Smooth muscle cell (in vitro differentiated cells): ENCODE results near the gene AQP10. TPM values are rescaled to one million over a fixed set of nuclear protein-coding genes. Genes with fewer than 3 reads are reported as not detected.
"Not testable (repeated sequence)": the region's sequence is repeated elsewhere in the genome, so short reads cannot be mapped to it uniquely, and the experiment has no call there.

Experiments
- DNase-seq: peaks from one replicate; lab custom pipeline; 2025; ENCODE audit not compliant: unreplicated experiment; lab: John Stamatoyannopoulos, UW
- H2AFZ ChIP-seq: fragments of 200-600 bp; sonication (generic); 2 replicates; pipeline ENCODE4 v1.6.0; 2016; ENCODE audit warnings: antibody characterized with exemption, low read depth, mild to moderate bottlenecking
- H3F3A ChIP-seq: fragments of 200-600 bp; sonication (generic); 2 replicates; pipeline ENCODE4 v1.6.0; 2017; ENCODE audit warnings: antibody characterized with exemption, low read depth
- H3K27ac ChIP-seq: fragments of 200-600 bp; sonication (generic); 2 replicates; pipeline ENCODE4 v1.5.1; 2016; ENCODE audit warnings: low read depth, mild to moderate bottlenecking
- H3K27me3 ChIP-seq: fragments of 200-600 bp; sonication (generic); 2 replicates; pipeline ENCODE4 v1.6.1; 2016; ENCODE audit warnings: low read depth, mild to moderate bottlenecking
- H3K36me3 ChIP-seq: fragments of 200-600 bp; sonication (generic); 2 replicates; pipeline ENCODE4 v1.5.1; 2016; ENCODE audit warnings: low read depth
- H3K4me1 ChIP-seq: fragments of 200-600 bp; sonication (generic); 2 replicates; pipeline ENCODE4 v1.5.1; 2016; ENCODE audit warnings: low read depth
- H3K4me2 ChIP-seq: fragments of 200-600 bp; sonication (generic); 2 replicates; pipeline ENCODE4 v1.6.0; 2016; ENCODE audit warnings: mild to moderate bottlenecking
- H3K4me3 ChIP-seq: fragments of 200-600 bp; sonication (generic); 2 replicates; pipeline ENCODE4 v1.5.1; 2016; ENCODE audit warnings: mild to moderate bottlenecking
- H3K79me2 ChIP-seq: fragments of 200-600 bp; sonication (generic); 2 replicates; pipeline ENCODE4 v1.6.0; 2016; ENCODE audit warnings: low read depth, mild to moderate bottlenecking
- H3K9ac ChIP-seq: fragments of 200-600 bp; sonication (generic); 2 replicates; pipeline ENCODE4 v1.6.0; 2016; ENCODE audit warnings: low read depth
- H3K9me3 ChIP-seq: fragments of 200-600 bp; sonication (generic); replicated peaks from 2 replicates; pipeline ENCODE4 v1.5.1; 2016; ENCODE audit warnings: low read depth
- H4K20me1 ChIP-seq: fragments of 200-600 bp; sonication (generic); 2 replicates; pipeline ENCODE4 v1.6.0; 2016; ENCODE audit warnings: low read depth
- WGBS: methylation state at CpG from one replicate; pipeline ENCODE4 v1.1.7; 2016; ENCODE audit warnings: low lambda C conversion rate; 5-methylcytosine and 5-hydroxymethylcytosine counted together
- polyA plus RNA-seq: library from polyadenylated mRNA; unstranded; fragments of >200 nt; fragmentation: Nextera tagmentation; extraction: Ambion mirVana; gene quantifications from 2 replicates; pipeline ENCODE4 v1.2.1, GENCODE V29; 2016
- total RNA-seq: library from RNA; depleted of rRNA; stranded (reverse); fragments of >200 nt; gene quantifications from 2 replicates; pipeline ENCODE4 v1.2.3, GENCODE V29; 2014
- TF ChIP-seq, protein P1 (sequence below): fragments of 200-600 bp; sonication (generic); IDR thresholded peaks from 2 replicates; pipeline ENCODE4 v1.5.1; 2017; ENCODE audit warnings: borderline replicate concordance, mild to moderate bottlenecking, antibody characterized with exemption; ENCODE audit not compliant: insufficient read depth, poor library complexity, severe bottlenecking

AQP10 gene
- total and polyA plus RNA-seq, 2 experiments from 2014 or later = 0.14 TPM; not detected in 1

DNA sequence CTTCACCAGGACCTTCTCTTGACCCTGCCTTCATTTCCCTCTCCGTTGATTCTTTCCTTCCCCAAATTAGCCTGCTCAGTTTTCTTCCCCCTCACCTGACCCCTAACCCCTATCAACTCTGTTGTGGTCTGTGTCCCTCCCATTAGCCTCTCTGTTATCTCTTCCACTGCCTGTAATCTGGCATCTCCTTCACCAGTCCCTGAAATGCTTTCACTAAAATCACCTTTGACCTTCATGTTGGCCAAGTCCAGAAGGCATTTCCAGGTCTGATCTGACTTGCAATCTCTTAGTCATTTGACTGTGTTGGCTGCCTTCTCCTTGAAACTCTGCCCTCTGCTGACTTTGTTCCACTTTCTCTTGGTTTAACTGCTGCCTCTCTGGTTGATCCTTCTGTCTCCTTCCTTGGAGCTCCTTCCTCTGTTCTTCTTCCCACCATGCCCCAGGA is 32.6 kb downstream of the AQP10 start:
- Histone ChIP-seq H3K79me2 (no peaks in the 10 kb centered on the region), H3K27me3 (no peaks in the 10 kb centered on the region), H3K4me1 (peaks cover 12% of the 10 kb centered on the region), H3K4me2 (peak overlapping the region; percentile 89), H3F3A (peaks cover 21% of the 10 kb centered on the region), H3K9me3 (no peaks in the 10 kb centered on the region), H3K4me3 (peak overlapping the region; percentile 58), H3K9ac (no peak overlapping the region), H3K27ac (no peak overlapping the region), H2AFZ (no peak overlapping the region), H3K36me3 (no peaks in the 10 kb centered on the region), H4K20me1 (no peaks in the 10 kb centered on the region)
- DNase-seq = no peak
- TF ChIP-seq, protein P1, sequence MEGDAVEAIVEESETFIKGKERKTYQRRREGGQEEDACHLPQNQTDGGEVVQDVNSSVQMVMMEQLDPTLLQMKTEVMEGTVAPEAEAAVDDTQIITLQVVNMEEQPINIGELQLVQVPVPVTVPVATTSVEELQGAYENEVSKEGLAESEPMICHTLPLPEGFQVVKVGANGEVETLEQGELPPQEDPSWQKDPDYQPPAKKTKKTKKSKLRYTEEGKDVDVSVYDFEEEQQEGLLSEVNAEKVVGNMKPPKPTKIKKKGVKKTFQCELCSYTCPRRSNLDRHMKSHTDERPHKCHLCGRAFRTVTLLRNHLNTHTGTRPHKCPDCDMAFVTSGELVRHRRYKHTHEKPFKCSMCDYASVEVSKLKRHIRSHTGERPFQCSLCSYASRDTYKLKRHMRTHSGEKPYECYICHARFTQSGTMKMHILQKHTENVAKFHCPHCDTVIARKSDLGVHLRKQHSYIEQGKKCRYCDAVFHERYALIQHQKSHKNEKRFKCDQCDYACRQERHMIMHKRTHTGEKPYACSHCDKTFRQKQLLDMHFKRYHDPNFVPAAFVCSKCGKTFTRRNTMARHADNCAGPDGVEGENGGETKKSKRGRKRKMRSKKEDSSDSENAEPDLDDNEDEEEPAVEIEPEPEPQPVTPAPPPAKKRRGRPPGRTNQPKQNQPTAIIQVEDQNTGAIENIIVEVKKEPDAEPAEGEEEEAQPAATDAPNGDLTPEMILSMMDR = peak; percentile 12
- WGBS = 9% methylated on average over 1 of the region's 1 CpG

DNA sequence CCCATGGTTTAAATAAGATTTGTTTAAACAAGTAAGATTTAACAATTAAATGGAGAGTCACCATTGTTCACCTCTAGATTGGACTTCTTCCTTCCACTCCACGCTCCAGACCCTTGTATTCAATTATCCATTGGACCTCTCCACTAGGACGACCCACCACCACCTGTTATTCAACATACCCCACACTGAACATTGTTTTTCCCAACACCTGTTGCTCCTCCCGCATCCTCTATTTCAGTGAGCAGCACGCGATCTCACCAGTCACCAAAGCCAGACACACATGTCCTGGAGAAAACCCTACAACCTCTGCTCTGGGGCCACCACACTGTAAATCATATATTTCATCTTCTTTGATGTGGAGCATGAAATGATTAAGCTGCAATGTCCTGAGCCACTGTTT is 33.1 kb downstream of the AQP10 start:
- H2AFZ ChIP-seq = no peak overlapping the region
- 95% methylated on average over 5 of the region's 5 CpGs for WGBS
- TF ChIP-seq, protein P1 = no peak
- H3K4me2 ChIP-seq = peak overlapping the region; percentile 89
- H4K20me1 ChIP-seq = no peaks in the 10 kb centered on the region
- no peak overlapping the region for H3K4me3 ChIP-seq
- H3K27ac ChIP-seq = no peak overlapping the region
- no peaks in the 10 kb centered on the region for H3K36me3 ChIP-seq
- no peaks in the 10 kb centered on the region for H3K27me3 ChIP-seq
- H3K4me1 ChIP-seq = peaks cover 12% of the 10 kb centered on the region
- no peaks in the 10 kb centered on the region for H3K9me3 ChIP-seq
- H3F3A ChIP-seq = peaks cover 21% of the 10 kb centered on the region
- no peak for DNase-seq
- H3K79me2 ChIP-seq = no peaks in the 10 kb centered on the region
- no peak overlapping the region for H3K9ac ChIP-seq

DNA sequence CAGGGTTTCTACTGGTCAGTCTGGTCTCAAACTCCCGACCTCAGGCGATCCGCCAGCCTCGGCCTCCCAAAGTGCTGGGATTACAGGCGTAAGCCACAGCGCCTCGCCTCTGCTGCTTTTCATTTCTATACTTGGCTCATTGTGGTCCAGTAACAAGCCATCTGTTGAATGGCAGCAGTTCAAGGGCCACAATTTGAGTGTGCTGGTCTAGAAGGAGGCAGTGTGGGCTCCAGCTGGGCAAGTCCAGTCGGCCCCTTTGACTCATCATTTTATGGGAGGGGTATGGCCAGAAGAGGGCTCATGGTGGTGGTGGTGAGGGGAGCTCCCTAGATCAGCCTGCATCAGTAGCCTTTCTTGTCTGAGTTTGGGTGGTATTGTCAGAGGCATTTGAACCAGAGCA is 37.6 kb downstream of the AQP10 start:
- no peaks in the 10 kb centered on the region for H4K20me1 ChIP-seq
- H3K36me3 ChIP-seq = no peaks in the 10 kb centered on the region
- TF ChIP-seq, protein P1 = no peak
- no peak overlapping the region for H3K9ac ChIP-seq
- H3K9me3 ChIP-seq = no peaks in the 10 kb centered on the region
- no peak for DNase-seq
- no peak overlapping the region for H3K27ac ChIP-seq
- no peak overlapping the region for H3K4me3 ChIP-seq
- H3F3A ChIP-seq = no peaks in the 10 kb centered on the region
- WGBS = 91% methylated on average over 8 of the region's 8 CpGs
- H3K4me2 ChIP-seq = no peak overlapping the region
- no peaks in the 10 kb centered on the region for H3K79me2 ChIP-seq
- no peaks in the 10 kb centered on the region for H3K27me3 ChIP-seq
- no peak overlapping the region for H2AFZ ChIP-seq
- H3K4me1 ChIP-seq = no peaks in the 10 kb centered on the region

DNA sequence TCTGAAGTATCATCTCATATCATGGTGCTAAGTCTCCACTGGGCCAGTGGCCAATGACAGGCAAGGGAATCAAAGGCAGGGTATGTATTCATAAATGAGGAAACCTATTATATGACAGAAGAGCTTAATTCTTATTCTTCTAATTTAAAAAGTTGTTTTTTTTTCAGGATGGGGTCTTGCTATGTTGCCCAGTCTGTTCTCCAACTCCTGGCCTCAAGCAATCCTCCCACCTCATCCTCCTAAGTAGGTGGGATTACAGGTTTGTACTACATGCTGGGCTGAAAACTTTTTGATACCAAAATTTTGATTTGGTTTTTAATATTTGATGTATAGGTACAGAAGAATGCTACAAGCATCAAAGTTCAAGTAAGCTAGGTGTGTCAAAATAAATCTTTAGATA is 39.4 kb downstream of the AQP10 start:
- TF ChIP-seq, protein P1 = no peak
- H3K9ac ChIP-seq = no peak overlapping the region

DNA sequence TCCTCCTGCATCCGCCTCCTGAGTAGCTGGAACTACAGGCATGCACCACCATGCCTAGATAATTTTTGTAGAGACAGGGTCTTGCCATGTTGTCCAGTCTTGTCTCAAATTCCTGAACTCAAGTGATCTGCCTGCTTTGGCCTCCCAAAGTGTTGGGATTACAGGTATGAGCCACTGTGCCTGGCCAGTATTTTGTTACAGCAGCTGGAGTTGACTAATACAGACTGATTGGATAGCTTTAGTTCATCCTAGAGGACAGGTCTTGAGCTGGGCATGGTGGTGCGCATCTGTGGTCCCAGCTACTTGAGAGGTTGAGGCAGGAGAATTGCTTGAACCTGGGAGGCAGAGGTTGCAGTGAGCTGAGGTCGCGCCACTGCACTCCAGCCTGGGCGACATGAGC is 40.0 kb downstream of the AQP10 start:
- WGBS = 96% methylated on average over 5 of the region's 5 CpGs

More for the DNA sequence above, 39.4 kb downstream of the AQP10 start:
- H3K4me2 ChIP-seq = no peak overlapping the region
- H4K20me1 ChIP-seq = no peaks in the 10 kb centered on the region
- no peaks in the 10 kb centered on the region for H3K79me2 ChIP-seq
- no peaks in the 10 kb centered on the region for H3F3A ChIP-seq
- no peaks in the 10 kb centered on the region for H3K36me3 ChIP-seq
- H3K27ac ChIP-seq = no peak overlapping the region
- no peaks in the 10 kb centered on the region for H3K4me1 ChIP-seq
- no peak overlapping the region for H2AFZ ChIP-seq
- no peaks in the 10 kb centered on the region for H3K27me3 ChIP-seq
- H3K4me3 ChIP-seq = no peak overlapping the region
- no peak for DNase-seq
- no peaks in the 10 kb centered on the region for H3K9me3 ChIP-seq

More for the DNA sequence above, 40.0 kb downstream of the AQP10 start:
- not testable (repeated sequence) for H3K79me2 ChIP-seq, H3K27me3 ChIP-seq, H3K27ac ChIP-seq, H3K9ac ChIP-seq, H3K36me3 ChIP-seq, H3K4me1 ChIP-seq, H3K4me2 ChIP-seq, H3K9me3 ChIP-seq, H3F3A ChIP-seq, DNase-seq, H2AFZ ChIP-seq, H4K20me1 ChIP-seq, H3K4me3 ChIP-seq
